Smooth muscle cell (in vitro differentiated cells): Measurements from ENCODE around the gene EHBP1. TPM values are rescaled to one million over a fixed set of nuclear protein-coding genes. Genes with fewer than 3 reads are reported as not detected.
"Not testable (repeated sequence)": the region's sequence is repeated elsewhere in the genome, so short reads cannot be mapped to it uniquely, and the experiment has no call there.

Experiments used
- DNase-seq: peaks from one replicate; lab custom pipeline; 2025; ENCODE audit not compliant: unreplicated experiment; lab: John Stamatoyannopoulos, UW
- H2AFZ ChIP-seq: fragments of 200-600 bp; sonication (generic); 2 replicates; pipeline ENCODE4 v1.6.0; 2016; ENCODE audit warnings: antibody characterized with exemption, low read depth, mild to moderate bottlenecking
- H3F3A ChIP-seq: fragments of 200-600 bp; sonication (generic); 2 replicates; pipeline ENCODE4 v1.6.0; 2017; ENCODE audit warnings: antibody characterized with exemption, low read depth
- H3K27ac ChIP-seq: fragments of 200-600 bp; sonication (generic); 2 replicates; pipeline ENCODE4 v1.5.1; 2016; ENCODE audit warnings: low read depth, mild to moderate bottlenecking
- H3K27me3 ChIP-seq: fragments of 200-600 bp; sonication (generic); 2 replicates; pipeline ENCODE4 v1.6.1; 2016; ENCODE audit warnings: low read depth, mild to moderate bottlenecking
- H3K36me3 ChIP-seq: fragments of 200-600 bp; sonication (generic); 2 replicates; pipeline ENCODE4 v1.5.1; 2016; ENCODE audit warnings: low read depth
- H3K4me1 ChIP-seq: fragments of 200-600 bp; sonication (generic); 2 replicates; pipeline ENCODE4 v1.5.1; 2016; ENCODE audit warnings: low read depth
- H3K4me2 ChIP-seq: fragments of 200-600 bp; sonication (generic); 2 replicates; pipeline ENCODE4 v1.6.0; 2016; ENCODE audit warnings: mild to moderate bottlenecking
- H3K4me3 ChIP-seq: fragments of 200-600 bp; sonication (generic); 2 replicates; pipeline ENCODE4 v1.5.1; 2016; ENCODE audit warnings: mild to moderate bottlenecking
- H3K79me2 ChIP-seq: fragments of 200-600 bp; sonication (generic); 2 replicates; pipeline ENCODE4 v1.6.0; 2016; ENCODE audit warnings: low read depth, mild to moderate bottlenecking
- H3K9ac ChIP-seq: fragments of 200-600 bp; sonication (generic); 2 replicates; pipeline ENCODE4 v1.6.0; 2016; ENCODE audit warnings: low read depth
- H3K9me3 ChIP-seq: fragments of 200-600 bp; sonication (generic); replicated peaks from 2 replicates; pipeline ENCODE4 v1.5.1; 2016; ENCODE audit warnings: low read depth
- H4K20me1 ChIP-seq: fragments of 200-600 bp; sonication (generic); 2 replicates; pipeline ENCODE4 v1.6.0; 2016; ENCODE audit warnings: low read depth
- WGBS: methylation state at CpG from one replicate; pipeline ENCODE4 v1.1.7; 2016; ENCODE audit warnings: low lambda C conversion rate; 5-methylcytosine and 5-hydroxymethylcytosine counted together
- polyA plus RNA-seq: library from polyadenylated mRNA; unstranded; fragments of >200 nt; fragmentation: Nextera tagmentation; extraction: Ambion mirVana; gene quantifications from 2 replicates; pipeline ENCODE4 v1.2.1, GENCODE V29; 2016
- total RNA-seq: library from RNA; depleted of rRNA; stranded (reverse); fragments of >200 nt; gene quantifications from 2 replicates; pipeline ENCODE4 v1.2.3, GENCODE V29; 2014
- TF ChIP-seq, protein P1 (sequence below): fragments of 200-600 bp; sonication (generic); IDR thresholded peaks from 2 replicates; pipeline ENCODE4 v1.5.1; 2017; ENCODE audit warnings: borderline replicate concordance, mild to moderate bottlenecking, antibody characterized with exemption; ENCODE audit not compliant: insufficient read depth, poor library complexity, severe bottlenecking

EHBP1 gene
- total and polyA plus RNA-seq, 2 experiments from 2014 or later = 9.3 to 45.9 TPM

DNA sequence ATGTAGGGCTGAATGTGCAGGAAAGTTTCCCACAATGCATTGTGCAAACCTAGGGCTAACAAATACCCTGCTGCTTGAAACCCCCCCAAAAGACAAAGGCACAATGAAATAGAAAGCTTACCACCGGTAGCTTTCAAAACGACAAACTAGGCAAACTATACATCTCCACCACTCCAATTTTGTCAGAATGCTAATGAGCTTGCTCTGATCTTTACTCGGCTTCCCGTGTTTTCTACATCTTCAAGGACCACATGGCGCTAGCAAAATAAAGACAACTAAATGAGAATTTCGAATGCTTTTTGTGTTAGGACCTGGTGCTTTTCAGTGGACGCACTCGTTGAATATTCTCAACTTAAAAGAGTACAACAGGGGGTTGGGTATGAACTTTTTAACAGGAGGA, 307.9 kb downstream of the EHBP1 start:
- H3K36me3 ChIP-seq = no peaks in the 10 kb centered on the region
- no peaks in the 10 kb centered on the region for H3K9me3 ChIP-seq
- no peaks in the 10 kb centered on the region for H3K79me2 ChIP-seq
- H3K9ac ChIP-seq = no peak overlapping the region
- 92% methylated on average over 8 of the region's 8 CpGs for WGBS
- peaks cover 12% of the 10 kb centered on the region for H3F3A ChIP-seq
- peak overlapping the region; percentile 49 for H3K27ac ChIP-seq
- TF ChIP-seq, protein P1, sequence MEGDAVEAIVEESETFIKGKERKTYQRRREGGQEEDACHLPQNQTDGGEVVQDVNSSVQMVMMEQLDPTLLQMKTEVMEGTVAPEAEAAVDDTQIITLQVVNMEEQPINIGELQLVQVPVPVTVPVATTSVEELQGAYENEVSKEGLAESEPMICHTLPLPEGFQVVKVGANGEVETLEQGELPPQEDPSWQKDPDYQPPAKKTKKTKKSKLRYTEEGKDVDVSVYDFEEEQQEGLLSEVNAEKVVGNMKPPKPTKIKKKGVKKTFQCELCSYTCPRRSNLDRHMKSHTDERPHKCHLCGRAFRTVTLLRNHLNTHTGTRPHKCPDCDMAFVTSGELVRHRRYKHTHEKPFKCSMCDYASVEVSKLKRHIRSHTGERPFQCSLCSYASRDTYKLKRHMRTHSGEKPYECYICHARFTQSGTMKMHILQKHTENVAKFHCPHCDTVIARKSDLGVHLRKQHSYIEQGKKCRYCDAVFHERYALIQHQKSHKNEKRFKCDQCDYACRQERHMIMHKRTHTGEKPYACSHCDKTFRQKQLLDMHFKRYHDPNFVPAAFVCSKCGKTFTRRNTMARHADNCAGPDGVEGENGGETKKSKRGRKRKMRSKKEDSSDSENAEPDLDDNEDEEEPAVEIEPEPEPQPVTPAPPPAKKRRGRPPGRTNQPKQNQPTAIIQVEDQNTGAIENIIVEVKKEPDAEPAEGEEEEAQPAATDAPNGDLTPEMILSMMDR = no peak
- H3K4me1 ChIP-seq = peaks cover 60% of the 10 kb centered on the region
- peak overlapping the region; percentile 68 for H3K4me2 ChIP-seq
- no peak overlapping the region for H2AFZ ChIP-seq
- H4K20me1 ChIP-seq = no peaks in the 10 kb centered on the region
- no peak for DNase-seq
- no peak overlapping the region for H3K4me3 ChIP-seq
- no peaks in the 10 kb centered on the region for H3K27me3 ChIP-seq

DNA sequence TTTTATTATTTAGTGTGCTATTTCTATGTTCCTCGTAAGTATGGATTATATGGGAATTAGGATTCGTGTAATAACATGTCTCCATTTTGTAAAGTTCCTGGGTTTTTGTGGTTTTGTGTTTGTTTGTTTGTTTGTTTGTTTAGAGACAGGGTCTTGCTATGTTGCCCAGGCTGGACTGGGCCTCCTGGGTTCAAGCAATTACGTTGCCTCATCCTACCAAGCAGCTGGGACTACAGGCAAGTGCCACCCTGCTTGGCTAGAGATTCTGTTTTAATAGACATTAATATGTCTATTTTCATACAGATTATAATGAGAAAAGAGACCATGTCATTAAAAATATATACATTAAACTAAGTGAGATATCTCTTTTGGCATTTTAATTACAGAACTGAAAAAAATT, 309.9 kb downstream of the EHBP1 start:
- Histone ChIP-seq H3K4me3 (no peak overlapping the region), H3F3A (peaks cover 12% of the 10 kb centered on the region), H3K27me3 (no peaks in the 10 kb centered on the region), H3K9ac (no peak overlapping the region), H2AFZ (no peak overlapping the region), H4K20me1 (no peaks in the 10 kb centered on the region), H3K4me1 (peaks cover 41% of the 10 kb centered on the region), H3K27ac (no peak overlapping the region), H3K79me2 (no peaks in the 10 kb centered on the region), H3K9me3 (no peaks in the 10 kb centered on the region), H3K36me3 (no peaks in the 10 kb centered on the region), H3K4me2 (no peak overlapping the region)
- DNase-seq = no peak
- 96% methylated on average over 3 of the region's 3 CpGs for WGBS
- TF ChIP-seq, protein P1 = no peak

DNA sequence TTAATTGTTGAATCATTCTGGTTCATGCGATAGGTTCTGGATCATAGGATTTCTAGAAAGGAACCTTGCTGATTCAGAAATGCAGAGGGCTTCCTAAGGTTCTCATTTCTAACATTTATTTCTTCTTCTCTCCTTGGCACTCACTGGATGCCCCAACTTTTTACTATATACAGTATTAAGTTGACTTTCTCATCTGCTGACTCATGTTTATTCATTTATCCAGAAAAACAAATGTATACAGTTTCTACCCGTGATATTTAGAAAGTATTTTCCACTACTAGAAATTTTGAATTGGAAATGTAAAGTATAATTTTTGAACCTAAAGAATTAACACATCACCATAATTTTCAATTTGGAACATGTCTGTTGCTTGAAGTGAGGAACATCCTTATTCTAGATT, 312.9 kb downstream of the EHBP1 start:
- WGBS = 94% methylated on average over 2 of the region's 2 CpGs
- no peaks in the 10 kb centered on the region for H3K36me3 ChIP-seq

DNA sequence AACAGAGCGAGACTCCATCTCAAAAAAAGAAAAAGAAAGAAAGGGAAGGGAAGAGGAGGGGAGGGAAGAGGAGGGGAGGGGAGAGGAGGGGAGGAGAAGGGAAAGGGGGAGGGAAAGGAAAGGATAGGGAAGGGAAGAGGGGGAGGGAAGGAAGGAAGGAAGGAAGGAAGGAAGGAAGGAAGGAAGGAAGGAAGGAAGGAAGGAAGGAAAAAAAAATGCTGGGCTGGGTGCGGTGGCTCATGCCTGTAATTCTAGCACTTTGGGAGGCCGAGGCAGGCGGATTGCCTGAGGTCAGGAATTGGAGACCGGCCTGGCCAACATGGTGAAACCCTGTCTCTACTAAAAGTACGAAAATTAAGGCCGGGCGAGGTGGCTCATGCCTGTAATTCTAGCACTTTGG, 314.2 kb downstream of the EHBP1 start:
- H3F3A ChIP-seq, H3K27me3 ChIP-seq, H4K20me1 ChIP-seq, H2AFZ ChIP-seq, H3K27ac ChIP-seq, H3K4me3 ChIP-seq, H3K79me2 ChIP-seq, DNase-seq, H3K4me2 ChIP-seq, H3K9me3 ChIP-seq, H3K36me3 ChIP-seq, H3K4me1 ChIP-seq, H3K9ac ChIP-seq: not testable (repeated sequence)
- WGBS = 98% methylated on average over 7 of the region's 8 CpGs

More for the DNA sequence above, 312.9 kb downstream of the EHBP1 start:
- Histone ChIP-seq H3K27me3 (no peaks in the 10 kb centered on the region), H3K9me3 (no peaks in the 10 kb centered on the region), H3K9ac (no peak overlapping the region), H3F3A (peaks cover 5% of the 10 kb centered on the region), H3K27ac (no peak overlapping the region), H3K79me2 (no peaks in the 10 kb centered on the region), H3K4me2 (no peak overlapping the region), H4K20me1 (no peaks in the 10 kb centered on the region), H3K4me3 (no peak overlapping the region), H2AFZ (no peak overlapping the region), H3K4me1 (peaks cover 10% of the 10 kb centered on the region)
- no peak for DNase-seq
- TF ChIP-seq, protein P1 = no peak
